Measurements from ENCODE around the gene NOP9. TPM values are rescaled to one million over a fixed set of nuclear protein-coding genes. Genes with fewer than 3 reads are reported as not detected.
A peak's percentile ranks its signal among the peaks of the same experiment; 100 is the strongest.

NOP9 gene
- total and polyA plus RNA-seq, 8 donors, result 22.4 to 28.4 (median 25.1) TPM

- Histone ChIP-seq H3K4me1 (peaks cover 6 to 30% of the 10 kb centered on the region in 2 donors), H3K27me3 (peaks cover 0 to 27% of the 10 kb centered on the region in 2 donors), H3K36me3 (peaks cover 0 to 44% of the 10 kb centered on the region in 2 donors), H3K27ac (no peak overlapping the region), H3K4me3 (no peak overlapping the region), H3K9me3 (no peaks in the 10 kb centered on the region)
- DNase-seq, result peak in 1 of 4 donors; percentile 30
- no peak for TF ChIP-seq CTCF (IDR thresholded peaks at IDR 0.05)
- intact Hi-C loops (cut with DNase I), result no loop called here
- ATAC-seq, result no peak
Measured at GRCh38 chr14:24321212-24321975, 21.7 kb downstream of the NOP9 start.

GRCh38 chr14:24322672-24323071 lies 23.0 kb downstream of the NOP9 start:
- peak in 2 of 4 donors; percentile 27 to 55 for DNase-seq
- H3K36me3 ChIP-seq, result peaks cover 0 to 41% of the 10 kb centered on the region in 2 donors
- ATAC-seq, result no peak
- intact Hi-C loops (cut with DNase I), result no loop called here
- no peak overlapping the region for H3K4me3 ChIP-seq
- no peak overlapping the region for H3K27ac ChIP-seq
- H3K27me3 ChIP-seq, result peaks cover 0 to 21% of the 10 kb centered on the region in 2 donors
- no peaks in the 10 kb centered on the region for H3K9me3 ChIP-seq
- TF ChIP-seq CTCF (IDR thresholded peaks at IDR 0.05), result no peak
- H3K4me1 ChIP-seq, result peaks cover 0 to 28% of the 10 kb centered on the region in 2 donors

- ATAC-seq, result no peak
- no peaks in the 10 kb centered on the region for H3K9me3 ChIP-seq
Measured at GRCh38 chr14:24323341-24323740, 23.7 kb downstream of the NOP9 start.

GRCh38 chr14:24324024-24324423 lies 24.4 kb downstream of the NOP9 start:
- Histone ChIP-seq H3K9me3 (no peaks in the 10 kb centered on the region), H3K4me1 (peaks cover 0 to 28% of the 10 kb centered on the region in 2 donors), H3K4me3 (no peak overlapping the region), H3K27ac (no peak overlapping the region), H3K36me3 (peaks cover 0 to 31% of the 10 kb centered on the region in 2 donors), H3K27me3 (peaks cover 0 to 12% of the 10 kb centered on the region in 2 donors)
- intact Hi-C loops (cut with DNase I), result no loop called here
- peak in 1 of 4 donors; percentile 59 for DNase-seq
- ATAC-seq, result no peak
- TF ChIP-seq CTCF (IDR thresholded peaks at IDR 0.05), result no peak

More at GRCh38 chr14:24323341-24323740, 23.7 kb downstream of the NOP9 start:
- TF ChIP-seq CTCF (IDR thresholded peaks at IDR 0.05), result no peak
- Histone ChIP-seq H3K27ac (no peak overlapping the region), H3K27me3 (peaks cover 0 to 18% of the 10 kb centered on the region in 2 donors), H3K4me1 (peaks cover 0 to 28% of the 10 kb centered on the region in 2 donors), H3K36me3 (peaks cover 0 to 34% of the 10 kb centered on the region in 2 donors), H3K4me3 (no peak overlapping the region)
- no peak for DNase-seq
- intact Hi-C loops (cut with DNase I), result no loop called here

- intact Hi-C loops (cut with DNase I), result no loop called here
- H3K27ac ChIP-seq, result no peak overlapping the region
- H3K36me3 ChIP-seq, result peaks cover 0 to 24% of the 10 kb centered on the region in 2 donors
- H3K4me1 ChIP-seq, result peaks cover 0 to 36% of the 10 kb centered on the region in 2 donors
- TF ChIP-seq CTCF (IDR thresholded peaks at IDR 0.05), result no peak
- ATAC-seq (no peak), DNase-seq (no peak)
- peaks cover 0 to under 1% of the 10 kb centered on the region in 2 donors for H3K27me3 ChIP-seq
- no peak overlapping the region for H3K4me3 ChIP-seq
- H3K9me3 ChIP-seq, result no peaks in the 10 kb centered on the region
Measured at GRCh38 chr14:24325041-24325530, 25.4 kb downstream of the NOP9 start.
